GM23338 (cell line): ENCODE data around the gene RNF212B. TPM values are rescaled to one million over a fixed set of nuclear protein-coding genes. Genes with fewer than 3 reads are reported as not detected.

Source experiments
- ATAC-seq: fragments of 200-7000 bp; cut with Tn5 transposase; 3 replicates; pipeline ENCODE4 v1.9.1; 2020
- DNase-seq: peaks from one replicate; pipeline ENCODE4 v3.0.0-alpha.2; 2015; ENCODE audit warnings: low spot score
- H2AFZ ChIP-seq: fragments of 200-600 bp; sonication (generic); 2 replicates; pipeline ENCODE4 v1.8.0; 2016; ENCODE audit warnings: antibody characterized with exemption, mild to moderate bottlenecking, moderate library complexity
- H3F3A ChIP-seq: fragments of 200-600 bp; sonication (generic); replicated peaks from 2 replicates; pipeline ENCODE4 v1.8.0; 2017; ENCODE audit warnings: antibody characterized with exemption, mixed run types, low read depth
- H3K27ac ChIP-seq: fragments of 200-600 bp; sonication (generic); 2 replicates; pipeline ENCODE4 v1.6.1; 2016; ENCODE audit warnings: low read depth
- H3K27me3 ChIP-seq: fragments of 200-600 bp; sonication (generic); 2 replicates; pipeline ENCODE4 v1.8.0; 2016; ENCODE audit warnings: mild to moderate bottlenecking, mixed run types, moderate library complexity; ENCODE audit not compliant: insufficient read depth
- H3K36me3 ChIP-seq: fragments of 200-600 bp; sonication (generic); 2 replicates; pipeline ENCODE4 v1.8.0; 2016; ENCODE audit warnings: mild to moderate bottlenecking; ENCODE audit not compliant: insufficient read depth
- H3K4me1 ChIP-seq: fragments of 200-600 bp; sonication (generic); 2 replicates; pipeline ENCODE4 v1.8.0; 2016; ENCODE audit warnings: mild to moderate bottlenecking, moderate library complexity; ENCODE audit not compliant: insufficient read depth
- H3K4me2 ChIP-seq: fragments of 200-600 bp; sonication (generic); 2 replicates; pipeline ENCODE4 v1.7.1; 2017; ENCODE audit warnings: mixed run types
- H3K4me3 ChIP-seq: fragments of 200-600 bp; sonication (generic); 2 replicates; pipeline ENCODE4 v1.6.1; 2016; ENCODE audit warnings: mixed run types
- H3K79me2 ChIP-seq: fragments of 200-600 bp; sonication (generic); replicated peaks from 2 replicates; pipeline ENCODE4 v1.8.0; 2017; ENCODE audit warnings: mild to moderate bottlenecking; ENCODE audit not compliant: insufficient read depth
- H3K9me2 ChIP-seq: fragments of 200-600 bp; sonication (generic); 2 replicates; pipeline ENCODE4 v1.8.0; 2017; ENCODE audit not compliant: insufficient read depth
- H4K20me1 ChIP-seq: fragments of 200-600 bp; sonication (generic); replicated peaks from 2 replicates; pipeline ENCODE4 v1.8.0; 2017; ENCODE audit warnings: mild to moderate bottlenecking; ENCODE audit not compliant: insufficient read depth
- H3K27ac Mint-ChIP-seq: 2 replicates; pipeline ENCODE4 v1.8.0; 2020; ENCODE audit warnings: inconsistent platforms, mild to moderate bottlenecking, moderate library complexity, mixed read lengths
- H3K27me3 Mint-ChIP-seq: 3 replicates; pipeline ENCODE4 v1.8.0; 2022; ENCODE audit warnings: low read depth, mild to moderate bottlenecking, moderate library complexity, mixed read lengths, inconsistent platforms; ENCODE audit not compliant: insufficient read depth, poor library complexity
- H3K36me3 Mint-ChIP-seq: 3 replicates; pipeline ENCODE4 v1.8.0; 2021; ENCODE audit warnings: low read depth, mild to moderate bottlenecking, inconsistent platforms, moderate library complexity, mixed read lengths
- H3K4me1 Mint-ChIP-seq: 3 replicates; pipeline ENCODE4 v1.8.0; 2020; ENCODE audit warnings: mild to moderate bottlenecking, inconsistent platforms, mixed read lengths
- H3K4me3 Mint-ChIP-seq: 3 replicates; pipeline ENCODE4 v1.8.0; 2021; ENCODE audit warnings: moderate library complexity, mild to moderate bottlenecking, inconsistent platforms, mixed read lengths
- H3K9me3 Mint-ChIP-seq: 3 replicates; pipeline ENCODE4 v1.8.0; 2020; ENCODE audit warnings: moderate library complexity, mild to moderate bottlenecking, inconsistent platforms, mixed read lengths
- CREB1 ChIP-seq: fragments of 250-450 bp; sonication (Bioruptor Pico); IDR thresholded peaks from 2 replicates; pipeline ENCODE4 v1.5.0; 2020; ENCODE audit warnings: low read depth, mild to moderate bottlenecking, moderate library complexity
- JUNB ChIP-seq: IDR thresholded peaks from one replicate; pipeline ENCODE4 v1.6.1; 2016; ENCODE audit warnings: antibody characterized with exemption; ENCODE audit not compliant: unreplicated experiment
- NANOG ChIP-seq: IDR thresholded peaks from 2 replicates; pipeline ENCODE4 v1.6.1; 2016; ENCODE audit warnings: antibody characterized with exemption, borderline replicate concordance
- POLR2AphosphoS5 ChIP-seq: IDR thresholded peaks from 2 replicates; pipeline ENCODE4 v1.6.1; 2016; ENCODE audit warnings: antibody characterized with exemption, low read depth
- polyA plus RNA-seq: library from polyadenylated mRNA; unstranded; fragments of >200 nt; fragmentation: Nextera tagmentation; extraction: Ambion mirVana; gene quantifications from 2 replicates; pipeline ENCODE4 v1.2.1, GENCODE V29; 2016
- total RNA-seq: library from RNA; depleted of rRNA; stranded (reverse); fragments of >200 nt; shearing (Covaris generic); gene quantifications from 2 replicates; pipeline ENCODE4 v1.2.3, GENCODE V29; 2014
- TF ChIP-seq, protein P1 (sequence below), 2 experiments: fragments of 200-600 bp in 1 of 2; sonication (generic) in 1 of 2; conservative IDR thresholded peaks; 2 replicates each; pipeline versions ENCODE4 v1.5.1 to v1.6.1; 2016 to 2017; ENCODE audit warnings: antibody characterized with exemption in 2 of 2, low read depth in 2 of 2, mild to moderate bottlenecking in 2 of 2, moderate library complexity in 1 of 2
- TF ChIP-seq, protein P2 (sequence below): IDR thresholded peaks from one replicate; pipeline ENCODE4 v1.6.1; 2018; ENCODE audit warnings: antibody characterized with exemption; ENCODE audit not compliant: unreplicated experiment
- TF ChIP-seq, protein P3 (sequence below): fragments of 250-450 bp; sonication (Bioruptor Pico); IDR thresholded peaks from 2 replicates; pipeline ENCODE4 v1.5.0; 2020; ENCODE audit warnings: mild to moderate bottlenecking, moderate library complexity

Gene RNF212B
- total and polyA plus RNA-seq, 2 experiments from 2014 or later: not detected

DNA sequence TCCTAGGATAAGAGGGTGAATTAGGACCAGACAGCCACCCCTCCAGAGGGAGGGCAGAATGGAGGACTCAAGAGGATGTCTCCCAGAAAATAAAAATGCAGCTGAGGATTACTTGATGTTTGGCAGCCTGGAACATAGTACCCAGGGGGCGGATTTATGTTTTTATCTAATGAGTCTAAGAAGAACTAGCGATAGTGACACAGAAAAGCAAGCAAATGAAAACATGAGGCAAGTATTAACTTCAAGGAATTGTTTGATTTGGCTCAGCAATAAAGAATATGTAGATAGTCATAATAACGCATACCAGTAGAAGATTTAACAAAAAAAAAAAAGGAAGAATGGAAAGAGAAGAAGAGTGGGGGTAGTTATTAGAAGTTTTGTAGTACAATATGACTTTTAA is 44.3 kb upstream of the RNF212B start:
- Mint-ChIP-seq H3K4me1 (peaks cover 17% of the 10 kb centered on the region), H3K4me3 (no peak overlapping the region), H3K27ac (no peak overlapping the region), H3K9me3 (no peaks in the 10 kb centered on the region), H3K27me3 (peaks cover 7% of the 10 kb centered on the region), H3K36me3 (no peaks in the 10 kb centered on the region; the same call in 2 of the 3 replicates)
- Histone ChIP-seq H3K4me2 (no peak overlapping the region), H3K9me2 (no peaks in the 10 kb centered on the region), H3K4me1 (peaks cover 14% of the 10 kb centered on the region), H3F3A (no peaks in the 10 kb centered on the region), H3K4me3 (no peak overlapping the region), H3K36me3 (no peaks in the 10 kb centered on the region), H2AFZ (no peak overlapping the region), H3K27ac (no peak overlapping the region), H4K20me1 (no peaks in the 10 kb centered on the region), H3K27me3 (no peaks in the 10 kb centered on the region), H3K79me2 (no peaks in the 10 kb centered on the region)
- DNase-seq (no peak), ATAC-seq (no peak)
- TF ChIP-seq, protein P1, sequence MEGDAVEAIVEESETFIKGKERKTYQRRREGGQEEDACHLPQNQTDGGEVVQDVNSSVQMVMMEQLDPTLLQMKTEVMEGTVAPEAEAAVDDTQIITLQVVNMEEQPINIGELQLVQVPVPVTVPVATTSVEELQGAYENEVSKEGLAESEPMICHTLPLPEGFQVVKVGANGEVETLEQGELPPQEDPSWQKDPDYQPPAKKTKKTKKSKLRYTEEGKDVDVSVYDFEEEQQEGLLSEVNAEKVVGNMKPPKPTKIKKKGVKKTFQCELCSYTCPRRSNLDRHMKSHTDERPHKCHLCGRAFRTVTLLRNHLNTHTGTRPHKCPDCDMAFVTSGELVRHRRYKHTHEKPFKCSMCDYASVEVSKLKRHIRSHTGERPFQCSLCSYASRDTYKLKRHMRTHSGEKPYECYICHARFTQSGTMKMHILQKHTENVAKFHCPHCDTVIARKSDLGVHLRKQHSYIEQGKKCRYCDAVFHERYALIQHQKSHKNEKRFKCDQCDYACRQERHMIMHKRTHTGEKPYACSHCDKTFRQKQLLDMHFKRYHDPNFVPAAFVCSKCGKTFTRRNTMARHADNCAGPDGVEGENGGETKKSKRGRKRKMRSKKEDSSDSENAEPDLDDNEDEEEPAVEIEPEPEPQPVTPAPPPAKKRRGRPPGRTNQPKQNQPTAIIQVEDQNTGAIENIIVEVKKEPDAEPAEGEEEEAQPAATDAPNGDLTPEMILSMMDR (conservative IDR thresholded peaks at IDR 0.05; ENCODE audit: low read depth in 2 of 2): no peak
- no peak for TF ChIP-seq CREB1
- TF ChIP-seq, protein P2, sequence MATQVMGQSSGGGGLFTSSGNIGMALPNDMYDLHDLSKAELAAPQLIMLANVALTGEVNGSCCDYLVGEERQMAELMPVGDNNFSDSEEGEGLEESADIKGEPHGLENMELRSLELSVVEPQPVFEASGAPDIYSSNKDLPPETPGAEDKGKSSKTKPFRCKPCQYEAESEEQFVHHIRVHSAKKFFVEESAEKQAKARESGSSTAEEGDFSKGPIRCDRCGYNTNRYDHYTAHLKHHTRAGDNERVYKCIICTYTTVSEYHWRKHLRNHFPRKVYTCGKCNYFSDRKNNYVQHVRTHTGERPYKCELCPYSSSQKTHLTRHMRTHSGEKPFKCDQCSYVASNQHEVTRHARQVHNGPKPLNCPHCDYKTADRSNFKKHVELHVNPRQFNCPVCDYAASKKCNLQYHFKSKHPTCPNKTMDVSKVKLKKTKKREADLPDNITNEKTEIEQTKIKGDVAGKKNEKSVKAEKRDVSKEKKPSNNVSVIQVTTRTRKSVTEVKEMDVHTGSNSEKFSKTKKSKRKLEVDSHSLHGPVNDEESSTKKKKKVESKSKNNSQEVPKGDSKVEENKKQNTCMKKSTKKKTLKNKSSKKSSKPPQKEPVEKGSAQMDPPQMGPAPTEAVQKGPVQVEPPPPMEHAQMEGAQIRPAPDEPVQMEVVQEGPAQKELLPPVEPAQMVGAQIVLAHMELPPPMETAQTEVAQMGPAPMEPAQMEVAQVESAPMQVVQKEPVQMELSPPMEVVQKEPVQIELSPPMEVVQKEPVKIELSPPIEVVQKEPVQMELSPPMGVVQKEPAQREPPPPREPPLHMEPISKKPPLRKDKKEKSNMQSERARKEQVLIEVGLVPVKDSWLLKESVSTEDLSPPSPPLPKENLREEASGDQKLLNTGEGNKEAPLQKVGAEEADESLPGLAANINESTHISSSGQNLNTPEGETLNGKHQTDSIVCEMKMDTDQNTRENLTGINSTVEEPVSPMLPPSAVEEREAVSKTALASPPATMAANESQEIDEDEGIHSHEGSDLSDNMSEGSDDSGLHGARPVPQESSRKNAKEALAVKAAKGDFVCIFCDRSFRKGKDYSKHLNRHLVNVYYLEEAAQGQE: no peak

DNA sequence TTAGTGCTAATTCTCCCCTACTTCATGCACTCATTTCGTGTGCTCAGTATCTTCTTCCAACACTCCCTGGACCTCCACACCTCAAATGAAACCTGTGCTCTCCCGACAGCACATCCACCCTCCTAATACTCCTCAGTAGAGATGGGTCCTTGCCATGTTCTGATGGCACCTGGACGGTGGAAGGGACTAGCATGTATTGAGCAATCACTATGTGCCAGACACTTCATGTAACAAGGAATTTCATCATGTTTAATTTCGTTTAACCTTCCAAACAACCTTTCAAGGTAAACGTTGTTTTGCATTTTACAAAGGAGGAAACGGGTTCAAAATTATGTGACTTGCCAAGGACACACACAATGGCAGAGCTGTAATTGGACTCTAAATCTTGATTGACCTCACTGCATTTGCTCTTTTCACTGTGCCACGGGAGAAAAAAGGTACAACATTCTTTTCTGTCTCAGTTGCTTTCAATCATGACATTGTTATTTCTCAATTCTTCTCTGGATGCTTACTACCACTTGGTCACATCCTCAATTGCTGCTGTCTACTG is 42.1 kb upstream of the RNF212B start:
- no peaks in the 10 kb centered on the region for H3K27me3 ChIP-seq
- no peaks in the 10 kb centered on the region for H3K36me3 ChIP-seq
- no peak for DNase-seq
- no peak overlapping the region for H3K27ac Mint-ChIP-seq
- H3K27me3 Mint-ChIP-seq: peaks cover 7% of the 10 kb centered on the region
- H3K27ac ChIP-seq: no peak overlapping the region
- no peak for ATAC-seq
- H2AFZ ChIP-seq: peak overlapping the region; percentile 84
- H3K4me1 ChIP-seq: peaks cover 22% of the 10 kb centered on the region
- H3K4me3 Mint-ChIP-seq: no peak overlapping the region
- peaks cover 29% of the 10 kb centered on the region for H3K4me1 Mint-ChIP-seq
- H3K36me3 Mint-ChIP-seq: no peaks in the 10 kb centered on the region; the same call in 2 of the 3 replicates
- H3K79me2 ChIP-seq: no peaks in the 10 kb centered on the region
- no peak overlapping the region for H3K4me2 ChIP-seq
- no peaks in the 10 kb centered on the region for H3F3A ChIP-seq
- H3K9me2 ChIP-seq: no peaks in the 10 kb centered on the region
- H4K20me1 ChIP-seq: no peaks in the 10 kb centered on the region
- no peak overlapping the region for H3K4me3 ChIP-seq
- no peaks in the 10 kb centered on the region for H3K9me3 Mint-ChIP-seq
- no peak for TF ChIP-seq NANOG
- no peak for TF ChIP-seq POLR2AphosphoS5
- no peak for TF ChIP-seq JUNB
- TF ChIP-seq, protein P3, sequence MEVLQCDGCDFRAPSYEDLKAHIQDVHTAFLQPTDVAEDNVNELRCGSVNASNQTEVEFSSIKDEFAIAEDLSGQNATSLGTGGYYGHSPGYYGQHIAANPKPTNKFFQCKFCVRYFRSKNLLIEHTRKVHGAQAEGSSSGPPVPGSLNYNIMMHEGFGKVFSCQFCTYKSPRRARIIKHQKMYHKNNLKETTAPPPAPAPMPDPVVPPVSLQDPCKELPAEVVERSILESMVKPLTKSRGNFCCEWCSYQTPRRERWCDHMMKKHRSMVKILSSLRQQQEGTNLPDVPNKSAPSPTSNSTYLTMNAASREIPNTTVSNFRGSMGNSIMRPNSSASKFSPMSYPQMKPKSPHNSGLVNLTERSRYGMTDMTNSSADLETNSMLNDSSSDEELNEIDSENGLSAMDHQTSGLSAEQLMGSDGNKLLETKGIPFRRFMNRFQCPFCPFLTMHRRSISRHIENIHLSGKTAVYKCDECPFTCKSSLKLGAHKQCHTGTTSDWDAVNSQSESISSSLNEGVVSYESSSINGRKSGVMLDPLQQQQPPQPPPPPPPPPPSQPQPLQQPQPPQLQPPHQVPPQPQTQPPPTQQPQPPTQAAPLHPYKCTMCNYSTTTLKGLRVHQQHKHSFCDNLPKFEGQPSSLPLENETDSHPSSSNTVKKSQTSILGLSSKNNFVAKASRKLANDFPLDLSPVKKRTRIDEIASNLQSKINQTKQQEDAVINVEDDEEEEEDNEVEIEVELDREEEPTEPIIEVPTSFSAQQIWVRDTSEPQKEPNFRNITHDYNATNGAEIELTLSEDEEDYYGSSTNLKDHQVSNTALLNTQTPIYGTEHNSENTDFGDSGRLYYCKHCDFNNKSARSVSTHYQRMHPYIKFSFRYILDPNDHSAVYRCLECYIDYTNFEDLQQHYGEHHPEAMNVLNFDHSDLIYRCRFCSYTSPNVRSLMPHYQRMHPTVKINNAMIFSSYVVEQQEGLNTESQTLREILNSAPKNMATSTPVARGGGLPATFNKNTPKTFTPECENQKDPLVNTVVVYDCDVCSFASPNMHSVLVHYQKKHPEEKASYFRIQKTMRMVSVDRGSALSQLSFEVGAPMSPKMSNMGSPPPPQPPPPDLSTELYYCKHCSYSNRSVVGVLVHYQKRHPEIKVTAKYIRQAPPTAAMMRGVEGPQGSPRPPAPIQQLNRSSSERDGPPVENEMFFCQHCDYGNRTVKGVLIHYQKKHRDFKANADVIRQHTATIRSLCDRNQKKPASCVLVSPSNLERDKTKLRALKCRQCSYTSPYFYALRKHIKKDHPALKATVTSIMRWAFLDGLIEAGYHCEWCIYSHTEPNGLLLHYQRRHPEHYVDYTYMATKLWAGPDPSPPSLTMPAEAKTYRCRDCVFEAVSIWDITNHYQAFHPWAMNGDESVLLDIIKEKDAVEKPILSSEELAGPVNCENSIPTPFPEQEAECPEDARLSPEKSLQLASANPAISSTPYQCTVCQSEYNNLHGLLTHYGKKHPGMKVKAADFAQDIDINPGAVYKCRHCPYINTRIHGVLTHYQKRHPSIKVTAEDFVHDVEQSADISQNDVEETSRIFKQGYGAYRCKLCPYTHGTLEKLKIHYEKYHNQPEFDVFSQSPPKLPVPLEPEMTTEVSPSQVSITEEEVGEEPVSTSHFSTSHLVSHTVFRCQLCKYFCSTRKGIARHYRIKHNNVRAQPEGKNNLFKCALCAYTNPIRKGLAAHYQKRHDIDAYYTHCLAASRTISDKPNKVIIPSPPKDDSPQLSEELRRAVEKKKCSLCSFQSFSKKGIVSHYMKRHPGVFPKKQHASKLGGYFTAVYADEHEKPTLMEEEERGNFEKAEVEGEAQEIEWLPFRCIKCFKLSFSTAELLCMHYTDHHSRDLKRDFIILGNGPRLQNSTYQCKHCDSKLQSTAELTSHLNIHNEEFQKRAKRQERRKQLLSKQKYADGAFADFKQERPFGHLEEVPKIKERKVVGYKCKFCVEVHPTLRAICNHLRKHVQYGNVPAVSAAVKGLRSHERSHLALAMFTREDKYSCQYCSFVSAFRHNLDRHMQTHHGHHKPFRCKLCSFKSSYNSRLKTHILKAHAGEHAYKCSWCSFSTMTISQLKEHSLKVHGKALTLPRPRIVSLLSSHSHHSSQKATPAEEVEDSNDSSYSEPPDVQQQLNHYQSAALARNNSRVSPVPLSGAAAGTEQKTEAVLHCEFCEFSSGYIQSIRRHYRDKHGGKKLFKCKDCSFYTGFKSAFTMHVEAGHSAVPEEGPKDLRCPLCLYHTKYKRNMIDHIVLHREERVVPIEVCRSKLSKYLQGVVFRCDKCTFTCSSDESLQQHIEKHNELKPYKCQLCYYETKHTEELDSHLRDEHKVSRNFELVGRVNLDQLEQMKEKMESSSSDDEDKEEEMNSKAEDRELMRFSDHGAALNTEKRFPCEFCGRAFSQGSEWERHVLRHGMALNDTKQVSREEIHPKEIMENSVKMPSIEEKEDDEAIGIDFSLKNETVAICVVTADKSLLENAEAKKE: no peak
- TF ChIP-seq, protein P1 (conservative IDR thresholded peaks at IDR 0.05; ENCODE audit: low read depth in 2 of 2): no peak
